Body of pancreas (tissue), 4 donors: Measurements from ENCODE around the gene THNSL1.

Experiments used
- POLR2A ChIP-seq, 3 donors: fragments of 450-650 bp; IDR thresholded peaks; one replicate each; pipeline ENCODE4 v1.6.1; 2016; ENCODE audit warnings: antibody characterized with exemption in 3 of 3, mild to moderate bottlenecking in 2 of 3
- TF ChIP-seq, protein P1 (sequence below), 7 experiments: fragments of 450-650 bp in 4 of 7; fragments of 200-600 bp in 3 of 7; sonication (generic) in 3 of 7; IDR thresholded peaks; one replicate each; pipeline ENCODE4 v1.5.1; 2016 to 2019; ENCODE audit warnings: antibody characterized with exemption in 7 of 7

DNA sequence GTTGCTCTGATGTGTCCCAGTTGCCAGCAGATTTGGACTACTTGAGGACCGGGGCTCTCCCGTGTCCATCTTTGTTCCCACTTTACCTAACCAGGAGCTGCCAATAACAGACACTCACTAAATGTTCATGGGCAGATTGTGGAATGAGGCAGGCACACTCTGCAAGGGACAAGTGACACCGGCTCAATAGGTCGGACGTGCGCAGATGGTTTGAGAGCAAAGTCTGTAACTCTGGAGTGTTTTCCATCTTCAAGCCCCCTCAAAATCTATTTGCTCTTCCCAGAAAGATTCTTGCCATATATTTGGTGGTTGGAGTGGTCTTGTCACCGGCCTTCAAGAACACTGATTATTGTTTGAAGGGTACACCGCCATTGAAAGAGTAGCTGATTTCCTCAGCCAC is 47.2 kb downstream of the THNSL1 start:
- TF ChIP-seq, protein P1, sequence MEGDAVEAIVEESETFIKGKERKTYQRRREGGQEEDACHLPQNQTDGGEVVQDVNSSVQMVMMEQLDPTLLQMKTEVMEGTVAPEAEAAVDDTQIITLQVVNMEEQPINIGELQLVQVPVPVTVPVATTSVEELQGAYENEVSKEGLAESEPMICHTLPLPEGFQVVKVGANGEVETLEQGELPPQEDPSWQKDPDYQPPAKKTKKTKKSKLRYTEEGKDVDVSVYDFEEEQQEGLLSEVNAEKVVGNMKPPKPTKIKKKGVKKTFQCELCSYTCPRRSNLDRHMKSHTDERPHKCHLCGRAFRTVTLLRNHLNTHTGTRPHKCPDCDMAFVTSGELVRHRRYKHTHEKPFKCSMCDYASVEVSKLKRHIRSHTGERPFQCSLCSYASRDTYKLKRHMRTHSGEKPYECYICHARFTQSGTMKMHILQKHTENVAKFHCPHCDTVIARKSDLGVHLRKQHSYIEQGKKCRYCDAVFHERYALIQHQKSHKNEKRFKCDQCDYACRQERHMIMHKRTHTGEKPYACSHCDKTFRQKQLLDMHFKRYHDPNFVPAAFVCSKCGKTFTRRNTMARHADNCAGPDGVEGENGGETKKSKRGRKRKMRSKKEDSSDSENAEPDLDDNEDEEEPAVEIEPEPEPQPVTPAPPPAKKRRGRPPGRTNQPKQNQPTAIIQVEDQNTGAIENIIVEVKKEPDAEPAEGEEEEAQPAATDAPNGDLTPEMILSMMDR (IDR thresholded peaks at IDR 0.05) = no peak
- TF ChIP-seq POLR2A (IDR thresholded peaks at IDR 0.05) = no peak
